Measurements from ENCODE around the gene TCP1. TPM values are rescaled to one million over a fixed set of nuclear protein-coding genes. Genes with fewer than 3 reads are reported as not detected.

TCP1 gene
- total and polyA plus RNA-seq, 2 of the 13 experiments (the other 11 are each of a cell fraction or from before 2014, with no cell fraction given) = 116 to 553 TPM

GRCh38 chr6:159789377-159790148, at the start of gene TCP1 (continued):
- TF ChIP-seq, protein P1, sequence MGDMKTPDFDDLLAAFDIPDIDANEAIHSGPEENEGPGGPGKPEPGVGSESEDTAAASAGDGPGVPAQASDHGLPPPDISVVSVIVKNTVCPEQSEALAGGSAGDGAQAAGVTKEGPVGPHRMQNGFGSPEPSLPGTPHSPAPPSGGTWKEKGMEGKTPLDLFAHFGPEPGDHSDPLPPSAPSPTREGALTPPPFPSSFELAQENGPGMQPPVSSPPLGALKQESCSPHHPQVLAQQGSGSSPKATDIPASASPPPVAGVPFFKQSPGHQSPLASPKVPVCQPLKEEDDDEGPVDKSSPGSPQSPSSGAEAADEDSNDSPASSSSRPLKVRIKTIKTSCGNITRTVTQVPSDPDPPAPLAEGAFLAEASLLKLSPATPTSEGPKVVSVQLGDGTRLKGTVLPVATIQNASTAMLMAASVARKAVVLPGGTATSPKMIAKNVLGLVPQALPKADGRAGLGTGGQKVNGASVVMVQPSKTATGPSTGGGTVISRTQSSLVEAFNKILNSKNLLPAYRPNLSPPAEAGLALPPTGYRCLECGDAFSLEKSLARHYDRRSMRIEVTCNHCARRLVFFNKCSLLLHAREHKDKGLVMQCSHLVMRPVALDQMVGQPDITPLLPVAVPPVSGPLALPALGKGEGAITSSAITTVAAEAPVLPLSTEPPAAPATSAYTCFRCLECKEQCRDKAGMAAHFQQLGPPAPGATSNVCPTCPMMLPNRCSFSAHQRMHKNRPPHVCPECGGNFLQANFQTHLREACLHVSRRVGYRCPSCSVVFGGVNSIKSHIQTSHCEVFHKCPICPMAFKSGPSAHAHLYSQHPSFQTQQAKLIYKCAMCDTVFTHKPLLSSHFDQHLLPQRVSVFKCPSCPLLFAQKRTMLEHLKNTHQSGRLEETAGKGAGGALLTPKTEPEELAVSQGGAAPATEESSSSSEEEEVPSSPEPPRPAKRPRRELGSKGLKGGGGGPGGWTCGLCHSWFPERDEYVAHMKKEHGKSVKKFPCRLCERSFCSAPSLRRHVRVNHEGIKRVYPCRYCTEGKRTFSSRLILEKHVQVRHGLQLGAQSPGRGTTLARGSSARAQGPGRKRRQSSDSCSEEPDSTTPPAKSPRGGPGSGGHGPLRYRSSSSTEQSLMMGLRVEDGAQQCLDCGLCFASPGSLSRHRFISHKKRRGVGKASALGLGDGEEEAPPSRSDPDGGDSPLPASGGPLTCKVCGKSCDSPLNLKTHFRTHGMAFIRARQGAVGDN (CRISPR knock-in tag; IDR thresholded peaks at IDR 0.05) = peak; percentile 91
- peak; percentile 92 for TF ChIP-seq ZNF343 (CRISPR knock-in tag; IDR thresholded peaks at IDR 0.05)
- TF ChIP-seq NFYC (CRISPR knock-in tag; IDR thresholded peaks at IDR 0.05) = peak; percentile 90
- TF ChIP-seq, protein P2, sequence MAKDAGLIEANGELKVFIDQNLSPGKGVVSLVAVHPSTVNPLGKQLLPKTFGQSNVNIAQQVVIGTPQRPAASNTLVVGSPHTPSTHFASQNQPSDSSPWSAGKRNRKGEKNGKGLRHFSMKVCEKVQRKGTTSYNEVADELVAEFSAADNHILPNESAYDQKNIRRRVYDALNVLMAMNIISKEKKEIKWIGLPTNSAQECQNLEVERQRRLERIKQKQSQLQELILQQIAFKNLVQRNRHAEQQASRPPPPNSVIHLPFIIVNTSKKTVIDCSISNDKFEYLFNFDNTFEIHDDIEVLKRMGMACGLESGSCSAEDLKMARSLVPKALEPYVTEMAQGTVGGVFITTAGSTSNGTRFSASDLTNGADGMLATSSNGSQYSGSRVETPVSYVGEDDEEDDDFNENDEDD (CRISPR knock-in tag; IDR thresholded peaks at IDR 0.05; ENCODE audit: borderline replicate concordance) = peak; percentile 99
- no peak for TF ChIP-seq ZNF160 (CRISPR knock-in tag; IDR thresholded peaks at IDR 0.05)
- TF ChIP-seq ZNF263 (CRISPR knock-in tag; IDR thresholded peaks at IDR 0.05) = no peak
- TF ChIP-seq ISX (CRISPR knock-in tag; conservative IDR thresholded peaks at IDR 0.05) = no peak
- TF ChIP-seq, protein P3, sequence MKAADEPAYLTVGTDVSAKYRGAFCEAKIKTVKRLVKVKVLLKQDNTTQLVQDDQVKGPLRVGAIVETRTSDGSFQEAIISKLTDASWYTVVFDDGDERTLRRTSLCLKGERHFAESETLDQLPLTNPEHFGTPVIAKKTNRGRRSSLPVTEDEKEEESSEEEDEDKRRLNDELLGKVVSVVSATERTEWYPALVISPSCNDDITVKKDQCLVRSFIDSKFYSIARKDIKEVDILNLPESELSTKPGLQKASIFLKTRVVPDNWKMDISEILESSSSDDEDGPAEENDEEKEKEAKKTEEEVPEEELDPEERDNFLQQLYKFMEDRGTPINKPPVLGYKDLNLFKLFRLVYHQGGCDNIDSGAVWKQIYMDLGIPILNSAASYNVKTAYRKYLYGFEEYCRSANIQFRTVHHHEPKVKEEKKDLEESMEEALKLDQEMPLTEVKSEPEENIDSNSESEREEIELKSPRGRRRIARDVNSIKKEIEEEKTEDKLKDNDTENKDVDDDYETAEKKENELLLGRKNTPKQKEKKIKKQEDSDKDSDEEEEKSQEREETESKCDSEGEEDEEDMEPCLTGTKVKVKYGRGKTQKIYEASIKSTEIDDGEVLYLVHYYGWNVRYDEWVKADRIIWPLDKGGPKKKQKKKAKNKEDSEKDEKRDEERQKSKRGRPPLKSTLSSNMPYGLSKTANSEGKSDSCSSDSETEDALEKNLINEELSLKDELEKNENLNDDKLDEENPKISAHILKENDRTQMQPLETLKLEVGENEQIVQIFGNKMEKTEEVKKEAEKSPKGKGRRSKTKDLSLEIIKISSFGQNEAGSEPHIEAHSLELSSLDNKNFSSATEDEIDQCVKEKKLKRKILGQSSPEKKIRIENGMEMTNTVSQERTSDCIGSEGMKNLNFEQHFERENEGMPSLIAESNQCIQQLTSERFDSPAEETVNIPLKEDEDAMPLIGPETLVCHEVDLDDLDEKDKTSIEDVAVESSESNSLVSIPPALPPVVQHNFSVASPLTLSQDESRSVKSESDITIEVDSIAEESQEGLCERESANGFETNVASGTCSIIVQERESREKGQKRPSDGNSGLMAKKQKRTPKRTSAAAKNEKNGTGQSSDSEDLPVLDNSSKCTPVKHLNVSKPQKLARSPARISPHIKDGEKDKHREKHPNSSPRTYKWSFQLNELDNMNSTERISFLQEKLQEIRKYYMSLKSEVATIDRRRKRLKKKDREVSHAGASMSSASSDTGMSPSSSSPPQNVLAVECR (CRISPR knock-in tag; IDR thresholded peaks at IDR 0.05; ENCODE audit: borderline replicate concordance) = peak; percentile 77; the same call in 1 of the 2 replicates
- peak; percentile 93 for TF ChIP-seq ZFX (CRISPR knock-in tag; IDR thresholded peaks at IDR 0.05; ENCODE audit: low read depth)
- peak; percentile 91; the same call in 1 of the 2 replicates for TF ChIP-seq ZNF678 (CRISPR knock-in tag; IDR thresholded peaks at IDR 0.05)
- peak; percentile 95 for TF ChIP-seq KMT2A (CRISPR knock-in tag; IDR thresholded peaks at IDR 0.05)
- 0 out of 2 replicates have a peak, but pooled peaks have one; percentile 37 for TF ChIP-seq HMG20B (CRISPR knock-in tag; conservative IDR thresholded peaks at IDR 0.05)
- TF ChIP-seq TMF1 (CRISPR knock-in tag; IDR thresholded peaks at IDR 0.05; ENCODE audit: low read depth) = peak; percentile 83; the same call in 1 of the 2 replicates
- TF ChIP-seq PHF5A (CRISPR knock-in tag; IDR thresholded peaks at IDR 0.05; ENCODE audit: low read depth, unreplicated experiment) = no peak
- TF ChIP-seq PREB (CRISPR knock-in tag; IDR thresholded peaks at IDR 0.05) = no peak
- TF ChIP-seq GATAD1 (CRISPR knock-in tag; IDR thresholded peaks at IDR 0.05) = peak; percentile 95
- TF ChIP-seq TBX3 (IDR thresholded peaks at IDR 0.05; ENCODE audit: borderline replicate concordance) = peak; percentile 26; the same call in 1 of the 2 replicates
- no peak for TF ChIP-seq ZNF282 (IDR thresholded peaks at IDR 0.05; ENCODE audit: partially characterized antibody)
- peak; percentile 93; the same call in 1 of the 2 replicates for TF ChIP-seq ZNF614 (CRISPR knock-in tag; IDR thresholded peaks at IDR 0.05; ENCODE audit: borderline replicate concordance)

All from HepG2 (cell line).